GM23338 (cell line): ENCODE measurements around the gene SORBS1. TPM values are rescaled to one million over a fixed set of nuclear protein-coding genes. Genes with fewer than 3 reads are reported as not detected.

Experiments used
- ATAC-seq: fragments of 200-7000 bp; cut with Tn5 transposase; 3 replicates; pipeline ENCODE4 v1.9.1; 2020
- DNase-seq: peaks from one replicate; pipeline ENCODE4 v3.0.0-alpha.2; 2015; ENCODE audit warnings: low spot score
- H2AFZ ChIP-seq: fragments of 200-600 bp; sonication (generic); 2 replicates; pipeline ENCODE4 v1.8.0; 2016; ENCODE audit warnings: antibody characterized with exemption, mild to moderate bottlenecking, moderate library complexity
- H3F3A ChIP-seq: fragments of 200-600 bp; sonication (generic); replicated peaks from 2 replicates; pipeline ENCODE4 v1.8.0; 2017; ENCODE audit warnings: antibody characterized with exemption, mixed run types, low read depth
- H3K27ac ChIP-seq: fragments of 200-600 bp; sonication (generic); 2 replicates; pipeline ENCODE4 v1.6.1; 2016; ENCODE audit warnings: low read depth
- H3K27me3 ChIP-seq: fragments of 200-600 bp; sonication (generic); 2 replicates; pipeline ENCODE4 v1.8.0; 2016; ENCODE audit warnings: mild to moderate bottlenecking, mixed run types, moderate library complexity; ENCODE audit not compliant: insufficient read depth
- H3K36me3 ChIP-seq: fragments of 200-600 bp; sonication (generic); 2 replicates; pipeline ENCODE4 v1.8.0; 2016; ENCODE audit warnings: mild to moderate bottlenecking; ENCODE audit not compliant: insufficient read depth
- H3K4me1 ChIP-seq: fragments of 200-600 bp; sonication (generic); 2 replicates; pipeline ENCODE4 v1.8.0; 2016; ENCODE audit warnings: mild to moderate bottlenecking, moderate library complexity; ENCODE audit not compliant: insufficient read depth
- H3K4me2 ChIP-seq: fragments of 200-600 bp; sonication (generic); 2 replicates; pipeline ENCODE4 v1.7.1; 2017; ENCODE audit warnings: mixed run types
- H3K4me3 ChIP-seq: fragments of 200-600 bp; sonication (generic); 2 replicates; pipeline ENCODE4 v1.6.1; 2016; ENCODE audit warnings: mixed run types
- H3K79me2 ChIP-seq: fragments of 200-600 bp; sonication (generic); replicated peaks from 2 replicates; pipeline ENCODE4 v1.8.0; 2017; ENCODE audit warnings: mild to moderate bottlenecking; ENCODE audit not compliant: insufficient read depth
- H3K9me2 ChIP-seq: fragments of 200-600 bp; sonication (generic); 2 replicates; pipeline ENCODE4 v1.8.0; 2017; ENCODE audit not compliant: insufficient read depth
- H4K20me1 ChIP-seq: fragments of 200-600 bp; sonication (generic); replicated peaks from 2 replicates; pipeline ENCODE4 v1.8.0; 2017; ENCODE audit warnings: mild to moderate bottlenecking; ENCODE audit not compliant: insufficient read depth
- H3K27ac Mint-ChIP-seq: 2 replicates; pipeline ENCODE4 v1.8.0; 2020; ENCODE audit warnings: inconsistent platforms, mild to moderate bottlenecking, moderate library complexity, mixed read lengths
- H3K27me3 Mint-ChIP-seq: 3 replicates; pipeline ENCODE4 v1.8.0; 2022; ENCODE audit warnings: low read depth, mild to moderate bottlenecking, moderate library complexity, mixed read lengths, inconsistent platforms; ENCODE audit not compliant: insufficient read depth, poor library complexity
- H3K36me3 Mint-ChIP-seq: 3 replicates; pipeline ENCODE4 v1.8.0; 2021; ENCODE audit warnings: low read depth, mild to moderate bottlenecking, inconsistent platforms, moderate library complexity, mixed read lengths
- H3K4me1 Mint-ChIP-seq: 3 replicates; pipeline ENCODE4 v1.8.0; 2020; ENCODE audit warnings: mild to moderate bottlenecking, inconsistent platforms, mixed read lengths
- H3K4me3 Mint-ChIP-seq: 3 replicates; pipeline ENCODE4 v1.8.0; 2021; ENCODE audit warnings: moderate library complexity, mild to moderate bottlenecking, inconsistent platforms, mixed read lengths
- H3K9me3 Mint-ChIP-seq: 3 replicates; pipeline ENCODE4 v1.8.0; 2020; ENCODE audit warnings: moderate library complexity, mild to moderate bottlenecking, inconsistent platforms, mixed read lengths
- CTCF ChIP-seq, 2 experiments: fragments of 200-600 bp in 1 of 2; sonication (generic) in 1 of 2; conservative IDR thresholded peaks; 2 replicates each; pipeline versions ENCODE4 v1.5.1 to v1.6.1; 2016 to 2017; ENCODE audit warnings: antibody characterized with exemption in 2 of 2, low read depth in 2 of 2, mild to moderate bottlenecking in 2 of 2, moderate library complexity in 1 of 2
- ETS1 ChIP-seq: IDR thresholded peaks from 2 replicates; pipeline ENCODE4 v1.6.1; 2016; ENCODE audit warnings: antibody characterized with exemption
- EZH2 ChIP-seq: fragments of 200-600 bp; sonication (generic); IDR thresholded peaks from one replicate; pipeline ENCODE4 v1.8.0; 2017; ENCODE audit warnings: antibody characterized with exemption, mild to moderate bottlenecking, low read depth; ENCODE audit not compliant: unreplicated experiment
- NANOG ChIP-seq: IDR thresholded peaks from 2 replicates; pipeline ENCODE4 v1.6.1; 2016; ENCODE audit warnings: antibody characterized with exemption, borderline replicate concordance
- ZNF114 ChIP-seq: fragments of 250-450 bp; sonication (Bioruptor Pico); IDR thresholded peaks from 2 replicates; pipeline ENCODE4 v1.5.0; 2020; ENCODE audit warnings: mild to moderate bottlenecking, moderate library complexity
- ZNF331 ChIP-seq: fragments of 250-450 bp; sonication (Bioruptor Pico); IDR thresholded peaks from 2 replicates; pipeline ENCODE4 v1.5.0; 2020; ENCODE audit warnings: low read depth, mild to moderate bottlenecking, moderate library complexity
- ZNF462 ChIP-seq: fragments of 250-450 bp; sonication (Bioruptor Pico); IDR thresholded peaks from 2 replicates; pipeline ENCODE4 v1.5.0; 2020; ENCODE audit warnings: mild to moderate bottlenecking, moderate library complexity
- polyA plus RNA-seq: library from polyadenylated mRNA; unstranded; fragments of >200 nt; fragmentation: Nextera tagmentation; extraction: Ambion mirVana; gene quantifications from 2 replicates; pipeline ENCODE4 v1.2.1, GENCODE V29; 2016
- total RNA-seq: library from RNA; depleted of rRNA; stranded (reverse); fragments of >200 nt; shearing (Covaris generic); gene quantifications from 2 replicates; pipeline ENCODE4 v1.2.3, GENCODE V29; 2014

SORBS1 gene
- total and polyA plus RNA-seq, 2 experiments from 2014 or later = 47.7 to 51.5 TPM

GRCh38 chr10:95291365-95292039, 269.7 kb downstream of the SORBS1 start:
- Mint-ChIP-seq H3K4me3 (peak overlapping the region; percentile 73), H3K27me3 (peaks cover 42% of the 10 kb centered on the region), H3K9me3 (no peaks in the 10 kb centered on the region), H3K4me1 (peaks cover 43% of the 10 kb centered on the region), H3K27ac (no peak overlapping the region), H3K36me3 (peaks cover 3% of the 10 kb centered on the region; the same call in 1 of the 3 replicates)
- 0 out of 2 replicates have a peak, but pooled peaks cover under 1% of the 10 kb centered on the region for H3K9me2 ChIP-seq
- H3K36me3 ChIP-seq = no peaks in the 10 kb centered on the region
- H2AFZ ChIP-seq = peak overlapping the region; percentile 92
- H3K4me1 ChIP-seq = peaks cover 41% of the 10 kb centered on the region
- peaks cover 56% of the 10 kb centered on the region for H3K27me3 ChIP-seq
- H3K4me3 ChIP-seq = peak overlapping the region; percentile 87
- no peak for ATAC-seq
- H3K4me2 ChIP-seq = peak overlapping the region; percentile 96
- no peak for DNase-seq
- H3K79me2 ChIP-seq = peaks cover 39% of the 10 kb centered on the region
- peaks cover 14% of the 10 kb centered on the region for H4K20me1 ChIP-seq
- peaks cover 6% of the 10 kb centered on the region; the same call in 1 of the 2 replicates for H3F3A ChIP-seq
- TF ChIP-seq ZNF331 (CRISPR knock-in tag) = no peak
- no peak for TF ChIP-seq ETS1
- TF ChIP-seq CTCF (conservative IDR thresholded peaks at IDR 0.05; ENCODE audit: low read depth in 2 of 2) = no peak
- TF ChIP-seq ZNF114 (CRISPR knock-in tag) = no peak
- TF ChIP-seq ZNF462 (CRISPR knock-in tag) = no peak
- TF ChIP-seq NANOG = no peak
- no peak for TF ChIP-seq EZH2
- no peak overlapping the region for H3K27ac ChIP-seq
